WTC11 (cell line): ENCODE data around the gene ARHGAP26. TPM values are rescaled to one million over a fixed set of nuclear protein-coding genes. Genes with fewer than 3 reads are reported as not detected.

ENCODE experiments used
- ATAC-seq: fragments of 200-7000 bp; cut with Tn5 transposase; 2 replicates; pipeline ENCODE4 v1.10.0; 2021; ENCODE audit warnings: mild to moderate bottlenecking, moderate library complexity
- CTCF ChIA-PET: fragments of 300-600 bp; sonication (Branson Sonifier 250); formaldehyde crosslinking; loops from one replicate; lab custom pipeline; 2021; ENCODE audit warnings: antibody characterized with exemption; lab: Charles Lee
- POLR2A ChIA-PET: fragments of 350-600 bp; sonication (Branson Sonifier 250); formaldehyde crosslinking; loops from one replicate; lab custom pipeline; 2021; ENCODE audit warnings: antibody characterized with exemption; lab: Charles Lee
- DNase-seq: peaks from one replicate; pipeline ENCODE4 v3.0.0; 2021; ENCODE audit warnings: low spot score
- H3K27ac Mint-ChIP-seq: 2 replicates; pipeline ENCODE4 v1.8.0; 2021; ENCODE audit warnings: mixed read lengths
- H3K27me3 Mint-ChIP-seq: 2 replicates; pipeline ENCODE4 v1.8.0; 2021; ENCODE audit warnings: low read depth, mild to moderate bottlenecking, moderate library complexity, mixed read lengths
- H3K36me3 Mint-ChIP-seq: 2 replicates; pipeline ENCODE4 v1.8.0; 2021; ENCODE audit warnings: mixed read lengths
- H3K4me1 Mint-ChIP-seq: 2 replicates; pipeline ENCODE4 v1.8.0; 2022; ENCODE audit warnings: mixed read lengths
- H3K4me3 Mint-ChIP-seq: 2 replicates; pipeline ENCODE4 v1.8.0; 2021; ENCODE audit warnings: mild to moderate bottlenecking, moderate library complexity, mixed read lengths
- H3K9me3 Mint-ChIP-seq: 2 replicates; pipeline ENCODE4 v1.8.0; 2021; ENCODE audit warnings: mixed read lengths
- ARID4B ChIP-seq: sonication (generic); formaldehyde crosslinking; IDR thresholded peaks from 2 replicates; pipeline ENCODE4 v1.8.0; 2023; ENCODE audit warnings: missing genetic modification reagents, mild to moderate bottlenecking, borderline replicate concordance
- CDX4 ChIP-seq: fragments of 250-450 bp; sonication (Bioruptor Pico); IDR thresholded peaks from 2 replicates; pipeline ENCODE4 v1.9.0; 2021; ENCODE audit warnings: moderate library complexity, mild to moderate bottlenecking, inconsistent platforms, borderline replicate concordance
- CREB1 ChIP-seq: sonication (generic); formaldehyde crosslinking; IDR thresholded peaks from 2 replicates; pipeline ENCODE4 v1.8.0; 2023; ENCODE audit warnings: mild to moderate bottlenecking, missing genetic modification reagents
- E2F1 ChIP-seq: sonication (generic); formaldehyde crosslinking; IDR thresholded peaks from 2 replicates; pipeline ENCODE4 v1.8.0; 2022; ENCODE audit warnings: mild to moderate bottlenecking, missing genetic modification reagents
- EMX1 ChIP-seq: fragments of 250-450 bp; sonication (Bioruptor Pico); IDR thresholded peaks from 2 replicates; pipeline ENCODE4 v1.8.0; 2021; ENCODE audit warnings: mild to moderate bottlenecking
- GABPB1 ChIP-seq: sonication (generic); formaldehyde crosslinking; IDR thresholded peaks from 2 replicates; pipeline ENCODE4 v1.8.1; 2023; ENCODE audit warnings: mild to moderate bottlenecking, missing genetic modification reagents
- GRHL2 ChIP-seq: fragments of 250-450 bp; sonication (Bioruptor Pico); IDR thresholded peaks from 2 replicates; pipeline ENCODE4 v1.8.0; 2022; ENCODE audit warnings: mild to moderate bottlenecking, moderate library complexity; ENCODE audit not compliant: insufficient replicate concordance, severe bottlenecking
- GTF2I ChIP-seq: fragments of 250-450 bp; sonication (Bioruptor Pico); conservative IDR thresholded peaks from 2 replicates; pipeline ENCODE4 v1.4.0; 2021; ENCODE audit warnings: mild to moderate bottlenecking
- IRF2 ChIP-seq: sonication (generic); formaldehyde crosslinking; IDR thresholded peaks from 2 replicates; pipeline ENCODE4 v1.8.0; 2022; ENCODE audit warnings: low read depth, missing genetic modification reagents, borderline replicate concordance
- JAZF1 ChIP-seq: fragments of 250-450 bp; sonication (Bioruptor Pico); IDR thresholded peaks from 2 replicates; pipeline ENCODE4 v1.9.0; 2021; ENCODE audit warnings: moderate library complexity, mild to moderate bottlenecking, inconsistent platforms
- PRRX2 ChIP-seq: fragments of 250-450 bp; sonication (Bioruptor Pico); IDR thresholded peaks from 2 replicates; pipeline ENCODE4 v1.8.0; 2021; ENCODE audit warnings: mild to moderate bottlenecking
- SMAD4 ChIP-seq: sonication (generic); formaldehyde crosslinking; IDR thresholded peaks from 2 replicates; pipeline ENCODE4 v1.8.0; 2022; ENCODE audit warnings: mild to moderate bottlenecking, missing genetic modification reagents
- ZMAT4 ChIP-seq: fragments of 250-450 bp; sonication (Bioruptor Pico); IDR thresholded peaks from 2 replicates; pipeline ENCODE4 v1.9.0; 2021; ENCODE audit warnings: mild to moderate bottlenecking
- ZNF263 ChIP-seq: sonication (generic); formaldehyde crosslinking; IDR thresholded peaks from 2 replicates; pipeline ENCODE4 v1.8.1; 2022; ENCODE audit warnings: low read depth, mild to moderate bottlenecking, moderate library complexity, missing genetic modification reagents
- ZNF317 ChIP-seq: sonication (generic); formaldehyde crosslinking; IDR thresholded peaks from 2 replicates; pipeline ENCODE4 v1.8.1; 2023; ENCODE audit warnings: low read depth, mild to moderate bottlenecking, moderate library complexity, missing genetic modification reagents, borderline replicate concordance
- ZNF423 ChIP-seq: fragments of 250-450 bp; sonication (Bioruptor Pico); IDR thresholded peaks from 2 replicates; pipeline ENCODE4 v2.1.2; 2022; ENCODE audit warnings: mild to moderate bottlenecking, moderate library complexity
- total RNA-seq: library from RNA; stranded (reverse); gene quantifications from 3 replicates; pipeline ENCODE4 v1.2.3, GENCODE V29; 2021
- TF ChIP-seq, protein P1 (sequence below): sonication (generic); formaldehyde crosslinking; IDR thresholded peaks from 2 replicates; pipeline ENCODE4 v1.8.0; 2022; ENCODE audit warnings: mild to moderate bottlenecking, missing genetic modification reagents
- TF ChIP-seq, protein P2 (sequence below): fragments of 250-450 bp; sonication (Bioruptor Pico); IDR thresholded peaks from 2 replicates; pipeline ENCODE4 v1.9.0; 2021; ENCODE audit warnings: mild to moderate bottlenecking

ARHGAP26 gene
- total RNA-seq, 1 experiment from 2014 or later = 22.3 TPM

DNA sequence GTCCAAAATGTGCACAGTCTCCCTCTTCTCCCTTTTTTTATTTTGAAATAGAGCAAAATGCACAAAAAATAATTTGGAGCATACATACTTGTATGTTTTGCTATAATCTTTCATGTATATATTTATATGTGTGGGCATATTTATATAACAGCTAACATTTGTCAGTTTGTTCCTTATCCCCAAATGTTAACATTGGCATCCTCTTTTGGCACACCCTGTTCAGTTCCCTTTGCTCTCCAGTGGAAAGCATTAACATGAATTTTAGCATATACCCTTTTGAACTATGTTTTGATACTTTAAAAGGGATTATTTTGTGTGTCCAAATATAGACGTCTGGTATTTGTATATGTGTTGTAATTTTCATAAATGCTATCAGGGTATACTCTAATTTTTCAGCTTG, 306.2 kb downstream of the ARHGAP26 start:
- TF ChIP-seq CREB1 (CRISPR knock-in tag) (no peak), ZMAT4 (CRISPR knock-in tag) (no peak), PRRX2 (CRISPR knock-in tag) (no peak), GABPB1 (no peak), E2F1 (no peak), ZNF423 (CRISPR knock-in tag) (no peak), GTF2I (CRISPR knock-in tag) (no peak), EMX1 (CRISPR knock-in tag) (no peak), GRHL2 (CRISPR knock-in tag) (no peak), ARID4B (no peak), IRF2 (CRISPR knock-in tag) (no peak), CDX4 (CRISPR knock-in tag) (no peak), JAZF1 (no peak), SMAD4 (CRISPR knock-in tag) (no peak), ZNF317 (CRISPR knock-in tag) (no peak), ZNF263 (CRISPR knock-in tag) (no peak)
- TF ChIP-seq, protein P1, sequence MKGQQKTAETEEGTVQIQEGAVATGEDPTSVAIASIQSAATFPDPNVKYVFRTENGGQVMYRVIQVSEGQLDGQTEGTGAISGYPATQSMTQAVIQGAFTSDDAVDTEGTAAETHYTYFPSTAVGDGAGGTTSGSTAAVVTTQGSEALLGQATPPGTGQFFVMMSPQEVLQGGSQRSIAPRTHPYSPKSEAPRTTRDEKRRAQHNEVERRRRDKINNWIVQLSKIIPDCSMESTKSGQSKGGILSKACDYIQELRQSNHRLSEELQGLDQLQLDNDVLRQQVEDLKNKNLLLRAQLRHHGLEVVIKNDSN (CRISPR knock-in tag) = no peak
- TF ChIP-seq, protein P2, sequence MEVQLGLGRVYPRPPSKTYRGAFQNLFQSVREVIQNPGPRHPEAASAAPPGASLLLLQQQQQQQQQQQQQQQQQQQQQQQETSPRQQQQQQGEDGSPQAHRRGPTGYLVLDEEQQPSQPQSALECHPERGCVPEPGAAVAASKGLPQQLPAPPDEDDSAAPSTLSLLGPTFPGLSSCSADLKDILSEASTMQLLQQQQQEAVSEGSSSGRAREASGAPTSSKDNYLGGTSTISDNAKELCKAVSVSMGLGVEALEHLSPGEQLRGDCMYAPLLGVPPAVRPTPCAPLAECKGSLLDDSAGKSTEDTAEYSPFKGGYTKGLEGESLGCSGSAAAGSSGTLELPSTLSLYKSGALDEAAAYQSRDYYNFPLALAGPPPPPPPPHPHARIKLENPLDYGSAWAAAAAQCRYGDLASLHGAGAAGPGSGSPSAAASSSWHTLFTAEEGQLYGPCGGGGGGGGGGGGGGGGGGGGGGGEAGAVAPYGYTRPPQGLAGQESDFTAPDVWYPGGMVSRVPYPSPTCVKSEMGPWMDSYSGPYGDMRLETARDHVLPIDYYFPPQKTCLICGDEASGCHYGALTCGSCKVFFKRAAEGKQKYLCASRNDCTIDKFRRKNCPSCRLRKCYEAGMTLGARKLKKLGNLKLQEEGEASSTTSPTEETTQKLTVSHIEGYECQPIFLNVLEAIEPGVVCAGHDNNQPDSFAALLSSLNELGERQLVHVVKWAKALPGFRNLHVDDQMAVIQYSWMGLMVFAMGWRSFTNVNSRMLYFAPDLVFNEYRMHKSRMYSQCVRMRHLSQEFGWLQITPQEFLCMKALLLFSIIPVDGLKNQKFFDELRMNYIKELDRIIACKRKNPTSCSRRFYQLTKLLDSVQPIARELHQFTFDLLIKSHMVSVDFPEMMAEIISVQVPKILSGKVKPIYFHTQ = no peak
- ChIA-PET CTCF (no interaction called here), POLR2A (no interaction called here)
- Mint-ChIP-seq H3K27ac (no peak overlapping the region), H3K36me3 (peaks cover 15% of the 10 kb centered on the region), H3K4me1 (peaks cover 22% of the 10 kb centered on the region), H3K27me3 (no peaks in the 10 kb centered on the region), H3K9me3 (peaks cover 16% of the 10 kb centered on the region), H3K4me3 (no peak overlapping the region)
- DNase-seq = no peak
- ATAC-seq = no peak
